Neutrophil (primary cell): ENCODE measurements around the gene CCDC54.

Experiments used
- H3K27ac ChIP-seq: fragments of 200-600 bp; sonication (generic); 2 replicates; pipeline ENCODE4 v1.5.1; 2016; ENCODE audit warnings: mild to moderate bottlenecking, moderate library complexity
- H3K27me3 ChIP-seq: fragments of 200-600 bp; sonication (generic); 2 replicates; pipeline ENCODE4 v1.6.0; 2016; ENCODE audit warnings: mild to moderate bottlenecking
- H3K36me3 ChIP-seq: fragments of 200-600 bp; sonication (generic); 2 replicates; pipeline ENCODE4 v1.5.1; 2017
- H3K4me1 ChIP-seq, 2 experiments: fragments of 200-600 bp in 1 of 2; sonication (generic) in 1 of 2; 1 replicate in 1 of 2; 2 replicates in 1 of 2; pipeline versions ENCODE4 v1.5.1 to v1.6.1; 2013 to 2016; ENCODE audit warnings: low read depth in 1 of 2, low read length in 1 of 2, mild to moderate bottlenecking in 1 of 2, moderate library complexity in 1 of 2; ENCODE audit not compliant: control insufficient read depth in 1 of 2, insufficient read depth in 1 of 2
- H3K4me3 ChIP-seq, 2 experiments: fragments of 200-600 bp in 1 of 2; sonication (generic) in 1 of 2; 1 replicate in 1 of 2; 2 replicates in 1 of 2; pipeline ENCODE4 v1.5.1; 2013 to 2016; ENCODE audit warnings: low read depth in 1 of 2, low read length in 1 of 2, mild to moderate bottlenecking in 1 of 2, moderate library complexity in 1 of 2
- H3K9me3 ChIP-seq: fragments of 200-600 bp; sonication (generic); 2 replicates; pipeline ENCODE4 v1.5.1; 2016
- TF ChIP-seq, protein P1 (sequence below): fragments of 200-600 bp; sonication (generic); IDR thresholded peaks from 2 replicates; pipeline ENCODE4 v1.5.1; 2016; ENCODE audit warnings: antibody characterized with exemption

Gene CCDC54

DNA sequence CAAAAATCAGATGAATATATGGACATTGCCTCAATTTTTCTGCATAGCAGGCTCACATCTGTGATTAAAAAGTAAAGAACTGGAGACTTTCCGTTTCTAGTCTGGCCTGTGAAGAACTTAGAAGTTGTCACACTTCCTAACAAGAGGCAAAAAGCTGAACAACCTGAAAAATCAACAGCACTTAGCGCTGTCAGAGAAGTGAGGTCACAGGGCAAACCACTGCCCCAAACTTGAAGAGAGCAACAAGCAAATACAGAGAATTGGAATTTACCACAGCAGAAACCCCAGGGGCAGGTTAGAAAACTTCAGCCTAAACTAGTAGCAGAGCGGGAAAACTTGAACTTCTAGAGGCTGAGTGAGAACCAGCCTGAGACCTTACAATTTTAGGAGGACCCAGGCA, 38.9 kb downstream of the CCDC54 start:
- H3K4me3 ChIP-seq = no peak overlapping the region
- no peaks in the 10 kb centered on the region for H3K27me3 ChIP-seq
- H3K27ac ChIP-seq = no peak overlapping the region
- TF ChIP-seq, protein P1, sequence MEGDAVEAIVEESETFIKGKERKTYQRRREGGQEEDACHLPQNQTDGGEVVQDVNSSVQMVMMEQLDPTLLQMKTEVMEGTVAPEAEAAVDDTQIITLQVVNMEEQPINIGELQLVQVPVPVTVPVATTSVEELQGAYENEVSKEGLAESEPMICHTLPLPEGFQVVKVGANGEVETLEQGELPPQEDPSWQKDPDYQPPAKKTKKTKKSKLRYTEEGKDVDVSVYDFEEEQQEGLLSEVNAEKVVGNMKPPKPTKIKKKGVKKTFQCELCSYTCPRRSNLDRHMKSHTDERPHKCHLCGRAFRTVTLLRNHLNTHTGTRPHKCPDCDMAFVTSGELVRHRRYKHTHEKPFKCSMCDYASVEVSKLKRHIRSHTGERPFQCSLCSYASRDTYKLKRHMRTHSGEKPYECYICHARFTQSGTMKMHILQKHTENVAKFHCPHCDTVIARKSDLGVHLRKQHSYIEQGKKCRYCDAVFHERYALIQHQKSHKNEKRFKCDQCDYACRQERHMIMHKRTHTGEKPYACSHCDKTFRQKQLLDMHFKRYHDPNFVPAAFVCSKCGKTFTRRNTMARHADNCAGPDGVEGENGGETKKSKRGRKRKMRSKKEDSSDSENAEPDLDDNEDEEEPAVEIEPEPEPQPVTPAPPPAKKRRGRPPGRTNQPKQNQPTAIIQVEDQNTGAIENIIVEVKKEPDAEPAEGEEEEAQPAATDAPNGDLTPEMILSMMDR = no peak
- H3K36me3 ChIP-seq = no peaks in the 10 kb centered on the region
- H3K9me3 ChIP-seq = no peaks in the 10 kb centered on the region
- H3K4me1 ChIP-seq = no peaks in the 10 kb centered on the region

DNA sequence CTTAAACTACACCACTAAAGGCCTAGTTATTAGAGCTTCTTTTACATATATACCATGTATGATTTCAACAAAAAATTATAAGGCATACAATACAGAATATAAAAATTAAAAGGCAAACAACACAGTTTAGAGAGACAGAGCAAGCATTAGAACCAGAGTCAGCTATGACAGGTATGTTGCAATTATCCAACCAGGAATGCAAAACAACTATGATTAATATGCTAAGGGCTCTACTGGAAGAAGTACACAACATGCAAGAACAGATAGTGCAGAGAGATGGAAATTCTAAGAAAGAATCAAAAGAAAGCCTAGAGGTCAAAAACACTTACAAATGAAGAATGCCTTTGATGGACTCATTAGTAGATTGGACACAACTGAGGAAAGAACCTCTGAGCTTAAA, 39.6 kb downstream of the CCDC54 start:
- Histone ChIP-seq H3K27me3 (peaks cover 6% of the 10 kb centered on the region), H3K9me3 (no peaks in the 10 kb centered on the region), H3K36me3 (no peaks in the 10 kb centered on the region), H3K27ac (no peak overlapping the region), H3K4me1 (no peaks in the 10 kb centered on the region), H3K4me3 (no peak overlapping the region)
- TF ChIP-seq, protein P1 = no peak

GRCh38 chr3:107421170-107421792, 44.0 kb downstream of the CCDC54 start:
- TF ChIP-seq, protein P1 = no peak
- Histone ChIP-seq H3K4me3 (no peak overlapping the region), H3K27ac (no peak overlapping the region)

DNA sequence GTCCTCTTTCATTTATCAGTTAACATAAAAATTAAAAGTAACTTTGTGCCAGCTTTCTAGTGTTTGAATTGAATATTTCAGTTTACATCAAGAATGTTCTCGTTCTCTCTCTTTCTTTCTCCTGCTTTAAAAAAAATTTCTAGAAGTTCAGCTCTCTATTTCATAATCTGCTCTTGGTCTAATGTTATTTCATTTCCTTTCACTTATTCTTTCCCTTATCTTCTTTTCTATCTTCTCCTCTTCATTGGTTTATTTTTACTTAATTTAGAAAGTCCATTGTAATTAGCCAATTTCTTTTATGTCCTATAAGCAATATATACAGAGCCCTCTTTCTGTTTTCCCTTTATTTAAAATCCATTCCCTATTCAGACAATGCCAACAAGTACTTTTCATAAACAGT, 44.6 kb downstream of the CCDC54 start:
- H3K27me3 ChIP-seq = peaks cover 6% of the 10 kb centered on the region
- no peaks in the 10 kb centered on the region for H3K9me3 ChIP-seq
- no peaks in the 10 kb centered on the region for H3K4me1 ChIP-seq
- no peaks in the 10 kb centered on the region for H3K36me3 ChIP-seq
- H3K4me3 ChIP-seq = no peak overlapping the region
- TF ChIP-seq, protein P1 = no peak
- no peak overlapping the region for H3K27ac ChIP-seq

More at GRCh38 chr3:107421170-107421792, 44.0 kb downstream of the CCDC54 start:
- peaks cover 6% of the 10 kb centered on the region for H3K27me3 ChIP-seq
- H3K9me3 ChIP-seq = no peaks in the 10 kb centered on the region
- H3K36me3 ChIP-seq = no peaks in the 10 kb centered on the region
- no peaks in the 10 kb centered on the region for H3K4me1 ChIP-seq

DNA sequence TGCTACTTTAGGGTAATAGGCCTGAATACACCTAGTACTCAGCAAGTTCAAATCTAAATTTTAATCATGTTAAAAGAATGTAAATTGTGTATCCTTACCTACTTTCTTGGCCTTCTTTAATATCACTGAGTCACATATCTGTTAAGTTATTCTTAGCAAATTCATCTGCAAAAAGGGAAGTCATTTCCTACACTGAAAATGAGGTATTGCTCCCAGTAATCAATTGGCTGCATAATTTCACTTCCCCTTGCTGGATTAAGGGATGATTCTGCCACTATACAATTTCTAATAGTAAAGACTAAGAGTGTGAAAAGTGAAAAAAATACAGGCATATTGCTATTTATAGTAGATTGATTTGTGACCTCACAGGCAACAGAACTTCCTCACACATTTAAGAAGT, 47.8 kb downstream of the CCDC54 start:
- Histone ChIP-seq H3K36me3 (no peaks in the 10 kb centered on the region), H3K4me3 (no peak overlapping the region), H3K27ac (no peak overlapping the region), H3K27me3 (peaks cover 35% of the 10 kb centered on the region), H3K9me3 (no peaks in the 10 kb centered on the region), H3K4me1 (peaks cover 3 to 5% of the 10 kb centered on the region in 2 experiments)
- TF ChIP-seq, protein P1 = no peak
